Kidney capillary endothelial cell (primary cell): ENCODE data around the gene DNMT3L.
"Not testable (repeated sequence)": the region's sequence is repeated elsewhere in the genome, so short reads cannot be mapped to it uniquely, and the experiment has no call there.

Experiments
- DNase-seq: peaks from one replicate; pipeline ENCODE4 v3.0.0-alpha.2; 2018; ENCODE audit warnings: low spot score

Gene DNMT3L

GRCh38 chr21:44249204-44250037 lies 12.3 kb downstream of the DNMT3L start:
- not testable (repeated sequence) for DNase-seq

- not testable (repeated sequence) for DNase-seq
These were observed 13.8 kb downstream of the DNMT3L start for GRCh38 chr21:44247904-44248303.

GRCh38 chr21:44243980-44244379 lies 17.7 kb downstream of the DNMT3L start:
- not testable (repeated sequence) for DNase-seq

GRCh38 chr21:44241281-44241680 lies 20.4 kb downstream of the DNMT3L start:
- not testable (repeated sequence) for DNase-seq

- DNase-seq = not testable (repeated sequence)
These were observed 20.9 kb downstream of the DNMT3L start, which contains the start of gene ICOSLG for GRCh38 chr21:44240842-44241241. ICOSLG (minus strand) TSS chr21:44240943; CDS start chr21:44240817, 126 bp downstream.

- DNase-seq = not testable (repeated sequence)
These were observed 21.3 kb downstream of the DNMT3L start for GRCh38 chr21:44240353-44240752.

GRCh38 chr21:44229561-44229960 lies 32.1 kb downstream of the DNMT3L start:
- DNase-seq = not testable (repeated sequence)

- not testable (repeated sequence) for DNase-seq
These were observed 33.6 kb downstream of the DNMT3L start for GRCh38 chr21:44228109-44228508.

GRCh38 chr21:44227614-44228013 lies 34.1 kb downstream of the DNMT3L start:
- DNase-seq = not testable (repeated sequence)

GRCh38 chr21:44225605-44226004 lies 36.1 kb downstream of the DNMT3L start:
- not testable (repeated sequence) for DNase-seq

- not testable (repeated sequence) for DNase-seq
These were observed 38.4 kb downstream of the DNMT3L start for GRCh38 chr21:44223334-44223733.

- not testable (repeated sequence) for DNase-seq
These were observed 41.0 kb downstream of the DNMT3L start for GRCh38 chr21:44220674-44221073.

- not testable (repeated sequence) for DNase-seq
These were observed 43.2 kb downstream of the DNMT3L start for GRCh38 chr21:44218461-44218860.

- DNase-seq = not testable (repeated sequence)
These were observed 49.7 kb downstream of the DNMT3L start for GRCh38 chr21:44211978-44212377.

- not testable (repeated sequence) for DNase-seq
These were observed 50.1 kb downstream of the DNMT3L start for GRCh38 chr21:44211574-44211973.

- not testable (repeated sequence) for DNase-seq
These were observed 53.6 kb downstream of the DNMT3L start for GRCh38 chr21:44207860-44208646.

- DNase-seq = not testable (repeated sequence)
These were observed 54.7 kb downstream of the DNMT3L start for GRCh38 chr21:44206698-44207676.

- DNase-seq = not testable (repeated sequence)
These were observed 55.5 kb downstream of the DNMT3L start for GRCh38 chr21:44206187-44206586.

GRCh38 chr21:44202590-44203299 lies 59.0 kb downstream of the DNMT3L start:
- not testable (repeated sequence) for DNase-seq

GRCh38 chr21:44199997-44200396 lies 61.7 kb downstream of the DNMT3L start:
- not testable (repeated sequence) for DNase-seq

GRCh38 chr21:44199448-44199847 lies 62.2 kb downstream of the DNMT3L start:
- DNase-seq = no peak
